ENCODE data around the gene RNPS1.
"Not testable (repeated sequence)": the region's sequence is repeated elsewhere in the genome, so short reads cannot be mapped to it uniquely, and the experiment has no call there.

The RNPS1 gene

GRCh38 chr16:2282262-2282661, 14.3 kb upstream of the RNPS1 start:
- no peak for DNase-seq

- no peak for DNase-seq
Measured at GRCh38 chr16:2280981-2281542, 13.1 kb upstream of the RNPS1 start.

GRCh38 chr16:2280461-2280860, 12.5 kb upstream of the RNPS1 start:
- DNase-seq = no peak

GRCh38 chr16:2278956-2279800, 11.3 kb upstream of the RNPS1 start:
- DNase-seq = no peak

- no peak for DNase-seq
Measured at GRCh38 chr16:2278272-2278608, 10.3 kb upstream of the RNPS1 start.

GRCh38 chr16:2277466-2278271, 9.7 kb upstream of the RNPS1 start:
- no peak for DNase-seq

- DNase-seq = no peak
Measured at GRCh38 chr16:2276368-2277195, 8.7 kb upstream of the RNPS1 start.

GRCh38 chr16:2275476-2276367, 7.8 kb upstream of the RNPS1 start:
- DNase-seq = no peak

- no peak for DNase-seq
Measured at GRCh38 chr16:2273931-2274330, 6.0 kb upstream of the RNPS1 start.

GRCh38 chr16:2273484-2273883, 5.6 kb upstream of the RNPS1 start:
- DNase-seq = no peak

GRCh38 chr16:2271848-2272461, 4.0 kb upstream of the RNPS1 start:
- DNase-seq = no peak

GRCh38 chr16:2270588-2271470, 2.9 kb upstream of the RNPS1 start:
- DNase-seq = no peak

- no peak for DNase-seq
Measured at GRCh38 chr16:2270070-2270462, 2.1 kb upstream of the RNPS1 start.

- DNase-seq = not testable (repeated sequence)
Measured at GRCh38 chr16:2267505-2267912, 417 bp downstream of the RNPS1 start.

GRCh38 chr16:2266887-2267286, 1.0 kb downstream of the RNPS1 start:
- not testable (repeated sequence) for DNase-seq

- not testable (repeated sequence) for DNase-seq
Measured at GRCh38 chr16:2263026-2263425, 4.9 kb downstream of the RNPS1 start.

- DNase-seq = no peak
Measured at GRCh38 chr16:2260250-2260649, 7.7 kb downstream of the RNPS1 start.

GRCh38 chr16:2258530-2258929, 9.4 kb downstream of the RNPS1 start:
- not testable (repeated sequence) for DNase-seq

GRCh38 chr16:2257726-2258125, 10.2 kb downstream of the RNPS1 start:
- DNase-seq = no peak

- DNase-seq = no peak
Measured at GRCh38 chr16:2256531-2257140, 11.3 kb downstream of the RNPS1 start.

All from activated CD8-positive, alpha-beta memory T cell treated with anti-CD3 and anti-CD28 coated beads, Interleukin-2, amount 50 U/mL, for 48 hours (primary cell).